ENCODE results near the gene MRPS9.
A peak's percentile ranks its signal among the peaks of the same experiment; 100 is the strongest.

Gene MRPS9

DNA sequence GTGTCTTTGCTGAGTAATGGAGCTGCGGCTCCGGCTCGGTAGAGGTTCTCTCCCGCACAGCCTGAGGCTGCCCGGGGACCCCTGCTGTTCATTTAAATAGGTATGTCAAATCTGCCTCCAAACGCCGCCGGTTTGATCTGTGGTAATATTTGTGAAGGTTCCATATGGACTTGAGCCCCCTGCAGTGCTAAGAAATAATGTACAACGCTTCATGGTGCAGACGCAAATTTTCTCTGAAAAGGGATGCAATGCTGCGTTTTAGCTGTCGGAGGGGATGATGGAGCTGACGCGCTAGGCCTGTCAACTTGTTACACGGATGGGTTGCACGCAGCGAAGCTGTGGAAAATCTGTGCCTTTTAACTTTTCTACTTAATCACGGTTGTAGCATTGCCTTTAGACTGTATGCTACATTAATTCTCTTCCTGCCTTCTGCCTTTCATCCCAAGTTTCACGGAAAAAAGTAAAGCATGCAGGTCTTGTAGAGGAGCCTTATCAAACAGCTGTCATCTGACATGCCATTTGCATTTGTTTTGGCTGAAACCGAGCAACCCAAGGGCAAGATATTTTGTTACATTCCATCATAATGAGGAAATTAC is 43.2 kb downstream of the MRPS9 start:
- DNase-seq, result no peak

DNA sequence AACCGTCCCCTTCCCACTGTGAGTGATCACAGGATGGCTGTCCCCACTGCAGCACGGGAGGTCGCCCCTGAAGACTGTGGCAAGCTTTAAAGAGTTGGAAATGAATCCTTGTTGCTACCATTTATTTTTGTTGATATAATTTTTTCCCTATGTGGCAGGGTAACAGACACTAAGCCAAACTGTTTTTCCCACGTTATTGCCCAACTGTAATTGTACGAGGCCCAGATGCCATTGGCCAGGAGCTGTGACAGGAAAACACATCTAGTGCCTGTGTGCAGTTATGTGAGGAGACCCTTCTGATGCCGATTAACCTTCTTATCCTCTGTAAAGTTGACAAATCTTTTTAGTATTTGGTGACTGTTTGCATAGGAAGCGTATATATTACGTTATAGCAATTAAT is 44.2 kb downstream of the MRPS9 start:
- no peak for DNase-seq

GRCh38 chr2:105085525-105085924 is 47.7 kb downstream of the MRPS9 start:
- DNase-seq, result no peak

- no peak for DNase-seq
Observed at GRCh38 chr2:105087273-105087672, 49.4 kb downstream of the MRPS9 start.

GRCh38 chr2:105090091-105090490 is 52.2 kb downstream of the MRPS9 start:
- DNase-seq, result no peak

GRCh38 chr2:105092797-105093196 is 54.9 kb downstream of the MRPS9 start:
- no peak for DNase-seq

- DNase-seq, result no peak
Observed at GRCh38 chr2:105099153-105099552, 61.3 kb downstream of the MRPS9 start.

DNA sequence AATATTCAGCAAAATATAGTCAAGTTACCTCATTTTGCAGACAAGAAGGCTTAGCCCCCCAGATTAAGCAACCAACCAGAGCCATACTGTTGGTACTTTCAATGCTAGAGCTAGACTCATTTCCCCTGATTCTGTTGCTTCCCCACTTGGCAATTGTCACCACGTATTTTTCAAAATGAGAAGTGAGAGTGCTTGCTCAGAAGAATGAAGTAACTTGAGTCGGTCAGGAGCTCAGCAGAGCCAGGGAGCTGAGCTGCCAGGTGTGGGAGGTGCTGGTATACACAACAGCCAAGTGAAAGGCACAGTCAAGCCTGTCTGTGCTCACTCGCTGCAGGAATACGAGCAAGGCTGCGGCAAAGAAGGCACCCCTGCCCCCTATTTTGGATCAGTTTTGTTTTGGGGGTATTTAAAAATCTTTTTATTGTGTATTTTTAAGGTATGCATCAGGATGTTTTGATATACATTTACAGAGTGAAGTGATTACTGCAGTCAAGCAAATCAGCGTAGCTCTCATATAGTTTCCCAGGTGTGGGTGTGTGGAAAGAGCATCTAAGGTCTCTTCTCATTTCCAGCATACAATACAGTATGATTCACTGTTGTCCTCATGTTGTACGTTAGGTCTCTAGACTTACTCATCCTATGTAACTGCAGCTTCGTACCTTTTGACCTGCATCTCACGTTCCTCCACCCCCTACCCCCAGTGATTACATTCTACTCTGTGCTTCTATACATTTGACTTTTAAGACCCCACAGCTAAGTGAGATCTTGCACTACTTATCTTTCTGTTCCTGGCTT is 62.4 kb downstream of the MRPS9 start:
- no peak for DNase-seq

DNA sequence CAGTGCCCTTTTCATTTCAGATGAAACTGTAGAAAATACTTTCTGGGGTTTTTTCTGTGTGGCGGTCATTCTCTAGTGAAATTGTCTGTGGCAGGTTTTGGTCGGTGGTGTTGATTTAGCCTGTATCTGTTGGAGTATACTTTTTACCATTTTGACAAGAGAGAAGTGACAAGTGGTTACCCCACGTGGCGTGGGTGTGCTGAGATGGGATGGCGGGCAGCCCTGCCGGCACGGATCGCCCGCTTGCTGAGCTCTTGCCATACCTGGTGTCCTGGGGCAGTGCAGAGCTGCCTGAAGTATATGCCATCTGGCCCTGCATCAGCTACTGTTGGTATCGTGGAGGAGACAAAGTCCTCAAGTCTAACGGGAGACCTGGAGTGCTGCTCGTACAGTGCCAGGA is 64.1 kb downstream of the MRPS9 start:
- no peak for DNase-seq

- no peak for DNase-seq
Observed at GRCh38 chr2:105102963-105103421, 65.1 kb downstream of the MRPS9 start.

DNA sequence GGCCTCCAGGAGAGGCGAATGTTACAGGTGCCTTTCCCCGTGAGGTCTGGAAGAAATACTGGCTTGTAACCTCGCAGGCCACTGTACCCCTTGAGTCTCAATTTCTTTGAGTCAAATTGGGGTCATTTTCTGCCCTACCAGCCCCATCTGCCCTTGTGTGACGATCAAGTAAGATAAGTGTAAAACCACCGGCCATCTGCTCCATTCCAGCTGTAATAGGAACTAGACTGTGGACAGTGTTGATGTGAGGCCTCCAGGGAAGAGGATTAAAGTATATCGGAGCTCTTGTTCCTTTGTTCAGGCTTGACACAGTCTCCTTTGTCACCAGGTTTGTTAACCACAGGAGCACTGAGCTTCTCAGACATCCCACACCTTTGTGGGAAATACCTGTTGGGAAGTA is 65.6 kb downstream of the MRPS9 start:
- DNase-seq, result no peak

DNA sequence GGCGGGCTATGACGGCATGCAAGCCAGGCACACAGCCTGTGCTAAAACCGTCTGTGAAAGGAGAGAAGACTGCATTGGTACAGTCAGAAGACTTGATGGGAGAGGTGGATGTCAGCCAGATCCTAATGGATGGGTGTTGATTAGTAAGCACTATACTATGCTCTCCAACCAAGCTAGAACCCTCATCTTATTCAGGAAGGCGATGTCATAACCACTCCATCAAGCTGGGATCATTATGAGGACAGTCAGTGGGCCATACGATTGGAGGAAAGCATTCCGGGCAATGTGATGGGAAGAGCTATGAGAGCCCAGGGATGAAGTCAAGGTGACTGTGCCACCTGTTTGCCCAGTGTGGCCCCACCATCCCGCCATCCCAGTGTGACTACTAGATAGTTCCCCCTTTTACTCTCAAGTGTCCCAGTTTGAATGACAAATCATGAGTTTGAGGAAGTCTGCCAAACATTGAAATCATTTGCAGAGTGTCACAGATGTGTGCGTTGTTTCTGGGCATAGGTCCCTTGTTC is 66.4 kb downstream of the MRPS9 start:
- DNase-seq, result no peak

DNA sequence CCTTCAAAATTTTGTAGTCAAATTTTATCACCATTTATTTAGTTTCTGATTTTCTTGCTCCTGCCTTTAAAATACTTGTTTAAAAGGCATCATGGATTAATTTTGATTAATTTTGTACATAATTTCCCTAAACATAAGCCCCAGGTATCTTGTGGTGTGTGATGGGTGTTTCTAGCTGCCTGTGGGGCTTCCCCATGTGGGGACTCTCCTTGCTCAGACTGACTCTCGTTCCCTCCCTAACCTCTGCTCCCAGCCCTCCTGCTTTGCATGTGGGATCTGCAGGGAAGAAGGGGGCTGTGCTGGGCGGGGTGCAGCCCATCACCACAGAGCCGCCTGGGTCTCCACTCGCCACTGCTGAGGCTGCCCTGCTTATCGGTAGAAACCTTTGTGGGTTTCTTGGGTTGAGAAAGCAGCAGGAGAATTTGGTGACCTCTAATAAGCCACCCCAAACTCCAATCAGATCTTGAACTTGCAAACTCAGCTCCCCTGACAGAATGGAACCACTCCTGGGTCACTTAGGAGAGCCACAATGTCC is 72.5 kb downstream of the MRPS9 start:
- no peak for DNase-seq

DNA sequence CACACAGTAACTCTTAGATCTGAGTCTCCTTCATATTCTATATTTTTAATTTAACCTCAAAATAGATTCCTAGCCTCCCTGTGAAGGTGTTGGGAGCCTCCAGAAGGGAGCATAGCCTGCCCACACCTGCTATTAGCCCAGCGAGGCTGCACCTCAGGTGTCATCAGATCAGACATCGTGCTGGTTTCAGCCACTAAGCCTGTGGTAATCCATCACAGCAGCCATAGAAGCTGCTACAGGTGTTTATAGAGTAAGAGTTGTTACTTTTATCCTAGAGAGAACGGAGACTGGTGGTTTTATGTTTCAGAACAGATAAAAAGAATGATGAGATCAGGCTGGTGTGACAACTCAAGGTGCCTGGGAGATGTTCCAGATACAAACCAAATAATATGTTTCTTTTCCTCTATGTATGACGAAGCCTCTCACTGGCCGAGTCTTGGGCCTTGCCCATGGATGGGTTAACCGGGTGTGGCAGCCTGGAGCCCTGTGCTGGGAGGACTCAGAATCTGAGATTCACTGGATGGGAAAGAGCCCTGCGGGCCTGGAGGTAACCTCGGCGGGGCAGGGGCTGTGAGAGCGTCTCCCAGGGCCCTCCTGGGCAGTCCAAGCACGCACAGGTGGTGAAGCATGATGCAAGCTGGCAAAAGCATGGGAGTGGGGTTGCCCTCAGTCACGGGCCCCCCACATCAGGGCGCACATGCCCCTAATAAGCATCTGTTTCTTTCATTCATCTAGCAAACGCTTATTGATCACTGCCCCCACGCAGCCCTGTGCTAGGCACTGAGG is 73.7 kb downstream of the MRPS9 start:
- DNase-seq, result no peak

- DNase-seq, result no peak
Observed at GRCh38 chr2:105112345-105112744, 74.5 kb downstream of the MRPS9 start.

DNA sequence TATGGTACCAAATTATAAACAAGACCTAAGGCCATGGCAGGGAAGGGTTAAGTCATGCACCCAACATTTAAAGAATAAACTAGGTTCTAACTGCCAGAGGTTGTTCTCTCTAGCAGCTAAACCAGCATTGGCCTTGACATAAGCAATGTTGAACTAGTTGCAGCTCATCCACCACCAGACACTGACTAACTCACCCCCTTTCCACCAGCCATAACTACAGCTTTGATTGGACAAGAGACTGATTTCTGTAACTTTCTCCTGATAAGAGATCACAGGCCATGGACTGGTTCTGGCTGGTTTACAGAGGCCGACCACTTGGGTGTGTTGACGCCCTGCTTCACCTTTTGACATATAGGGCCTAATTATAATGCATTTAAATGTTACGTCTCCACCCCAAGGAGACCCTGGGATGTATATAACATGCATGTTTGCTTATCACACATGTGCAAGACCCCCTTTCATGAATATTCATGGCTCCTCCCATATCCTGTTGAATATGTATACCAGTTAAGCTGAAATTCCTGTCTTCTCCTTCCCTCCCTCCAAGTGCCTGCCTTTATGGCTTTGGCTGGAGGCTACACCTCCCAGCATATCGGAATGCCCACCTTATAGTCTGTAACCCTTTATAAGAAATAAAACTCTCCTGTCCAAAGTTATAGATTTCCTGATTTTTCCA is 75.9 kb downstream of the MRPS9 start:
- DNase-seq, result no peak

DNA sequence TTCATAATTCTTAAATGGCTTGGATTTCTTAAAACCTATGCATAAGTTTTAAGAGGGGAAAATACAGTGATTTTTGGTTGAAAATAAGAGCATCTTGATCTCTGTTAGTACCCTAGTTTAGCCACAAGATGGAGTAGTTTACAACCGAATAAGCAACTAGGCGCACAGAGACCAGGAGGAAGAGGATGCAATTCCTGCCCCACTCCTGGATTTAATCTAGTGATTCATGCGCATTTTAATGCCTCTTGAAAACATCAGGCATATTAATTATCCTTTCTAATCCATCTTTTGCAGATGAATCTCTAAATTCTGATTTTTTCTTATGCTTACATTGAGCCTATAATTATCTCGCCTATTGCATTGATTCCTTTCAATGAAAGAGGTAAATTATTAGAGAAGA is 76.7 kb downstream of the MRPS9 start:
- peak; percentile 63 for DNase-seq

GRCh38 chr2:105116348-105116747 is 78.5 kb downstream of the MRPS9 start:
- DNase-seq, result no peak

GRCh38 chr2:105117565-105117964 is 79.7 kb downstream of the MRPS9 start:
- DNase-seq, result no peak

DNA sequence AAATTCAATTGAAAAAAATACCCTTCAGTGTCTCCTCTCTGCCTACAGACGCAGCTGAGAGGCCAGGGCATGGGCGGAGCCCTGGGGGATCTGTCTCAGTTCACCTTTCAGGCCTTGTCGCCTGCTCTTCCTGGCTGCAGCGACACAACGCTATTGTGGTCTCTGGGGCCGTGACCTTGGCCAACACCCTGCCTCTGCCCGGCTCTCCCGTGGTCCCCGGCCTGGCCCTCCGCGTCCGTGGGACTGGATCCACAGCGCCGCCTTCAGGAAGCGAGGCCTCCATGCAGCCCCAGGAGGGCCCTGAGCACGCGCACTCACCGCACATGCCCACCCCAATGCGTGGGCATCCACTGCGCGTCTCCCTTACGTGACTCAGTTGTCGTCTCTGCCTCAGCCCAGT is 81.1 kb downstream of the MRPS9 start:
- no peak for DNase-seq

GRCh38 chr2:105121434-105121833 is 83.6 kb downstream of the MRPS9 start:
- no peak for DNase-seq

DNA sequence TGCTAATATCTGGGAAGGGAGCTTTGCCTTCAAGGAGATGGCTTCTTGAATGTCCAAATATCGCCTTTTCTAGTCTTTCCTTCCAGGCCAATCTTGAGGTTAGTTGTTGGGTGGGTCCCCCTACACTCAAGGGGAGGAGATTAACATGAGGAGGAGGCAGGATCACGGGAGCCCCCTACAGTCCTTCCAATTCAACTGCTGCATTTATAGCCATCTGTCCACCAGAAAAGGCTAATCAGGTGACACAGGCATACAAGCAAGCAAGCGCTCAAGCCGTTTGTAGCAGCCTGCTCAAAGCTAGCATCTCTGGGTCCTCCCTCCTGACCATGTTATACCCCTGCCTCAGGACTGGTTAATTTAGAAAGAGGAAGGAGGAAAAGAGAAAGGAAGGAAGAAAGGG is 87.6 kb downstream of the MRPS9 start:
- no peak for DNase-seq

- no peak for DNase-seq
Observed at GRCh38 chr2:105125920-105126319, 88.1 kb downstream of the MRPS9 start.
